ENCODE measurements around the gene FAM8A1.

Gene FAM8A1

GRCh38 chr6:17562636-17563035, 37.5 kb upstream of the FAM8A1 start:
- no peaks in the 10 kb centered on the region for H4K20me1 ChIP-seq (ENCODE audit: insufficient read depth)
- H3K79me2 ChIP-seq (ENCODE audit: insufficient read depth, low read depth): no peaks in the 10 kb centered on the region
- H3K27me3 ChIP-seq (ENCODE audit: insufficient read depth, low read depth): no peaks in the 10 kb centered on the region
- no peaks in the 10 kb centered on the region for H3K36me3 ChIP-seq (ENCODE audit: insufficient read depth)
- no peak overlapping the region for H3K27ac ChIP-seq
- no peak overlapping the region for H3K4me3 ChIP-seq (IDR thresholded peaks at IDR 0.05; ENCODE audit: insufficient read depth, low read depth, low read length)
- no peak overlapping the region for H3K4me2 ChIP-seq
- no peak for TF ChIP-seq CTCF (conservative IDR thresholded peaks at IDR 0.05; ENCODE audit: low read depth, low read length)
- H2AFZ ChIP-seq (ENCODE audit: low read depth): no peak overlapping the region
- no peaks in the 10 kb centered on the region for H3K4me1 ChIP-seq (ENCODE audit: low read depth, poor library complexity, severe bottlenecking)
- no peak overlapping the region for H3K9ac ChIP-seq

GRCh38 chr6:17565399-17565798, 34.7 kb upstream of the FAM8A1 start:
- Histone ChIP-seq H3K4me2 (no peak overlapping the region), H3K9ac (no peak overlapping the region), H3K27ac (no peak overlapping the region), H3K4me1 (ENCODE audit: low read depth, poor library complexity, severe bottlenecking) (no peaks in the 10 kb centered on the region), H3K4me3 (IDR thresholded peaks at IDR 0.05; ENCODE audit: insufficient read depth, low read depth, low read length) (no peak overlapping the region), H4K20me1 (ENCODE audit: insufficient read depth) (no peaks in the 10 kb centered on the region), H3K36me3 (ENCODE audit: insufficient read depth) (no peaks in the 10 kb centered on the region), H2AFZ (ENCODE audit: low read depth) (no peak overlapping the region), H3K27me3 (ENCODE audit: insufficient read depth, low read depth) (no peaks in the 10 kb centered on the region), H3K79me2 (ENCODE audit: insufficient read depth, low read depth) (no peaks in the 10 kb centered on the region)
- TF ChIP-seq CTCF (conservative IDR thresholded peaks at IDR 0.05; ENCODE audit: low read depth, low read length): no peak

- H3K79me2 ChIP-seq (ENCODE audit: insufficient read depth, low read depth): no peaks in the 10 kb centered on the region
- no peak overlapping the region for H3K4me2 ChIP-seq
- no peak overlapping the region for H3K4me3 ChIP-seq (IDR thresholded peaks at IDR 0.05; ENCODE audit: insufficient read depth, low read depth, low read length)
- no peak overlapping the region for H2AFZ ChIP-seq (ENCODE audit: low read depth)
- H3K4me1 ChIP-seq (ENCODE audit: low read depth, poor library complexity, severe bottlenecking): no peaks in the 10 kb centered on the region
- no peak overlapping the region for H3K9ac ChIP-seq
- no peak for TF ChIP-seq CTCF (conservative IDR thresholded peaks at IDR 0.05; ENCODE audit: low read depth, low read length)
- H4K20me1 ChIP-seq (ENCODE audit: insufficient read depth): no peaks in the 10 kb centered on the region
- H3K27ac ChIP-seq: no peak overlapping the region
- no peaks in the 10 kb centered on the region for H3K27me3 ChIP-seq (ENCODE audit: insufficient read depth, low read depth)
- no peaks in the 10 kb centered on the region for H3K36me3 ChIP-seq (ENCODE audit: insufficient read depth)
Measured at GRCh38 chr6:17574866-17575560, 25.1 kb upstream of the FAM8A1 start.

GRCh38 chr6:17577059-17577458, 23.0 kb upstream of the FAM8A1 start:
- Histone ChIP-seq H3K27me3 (ENCODE audit: insufficient read depth, low read depth) (no peaks in the 10 kb centered on the region), H3K36me3 (ENCODE audit: insufficient read depth) (no peaks in the 10 kb centered on the region), H3K4me3 (IDR thresholded peaks at IDR 0.05; ENCODE audit: insufficient read depth, low read depth, low read length) (no peak overlapping the region), H3K9ac (no peak overlapping the region), H4K20me1 (ENCODE audit: insufficient read depth) (no peaks in the 10 kb centered on the region), H3K79me2 (ENCODE audit: insufficient read depth, low read depth) (no peaks in the 10 kb centered on the region), H2AFZ (ENCODE audit: low read depth) (no peak overlapping the region), H3K4me1 (ENCODE audit: low read depth, poor library complexity, severe bottlenecking) (no peaks in the 10 kb centered on the region), H3K4me2 (no peak overlapping the region), H3K27ac (no peak overlapping the region)
- no peak for TF ChIP-seq CTCF (conservative IDR thresholded peaks at IDR 0.05; ENCODE audit: low read depth, low read length)
